ENCODE measurements around the gene PRM1.

GRCh38 chr16:11234884-11235702, 46.0 kb downstream of the PRM1 start:
- TF ChIP-seq CTCF (IDR thresholded peaks at IDR 0.05; ENCODE audit: poor library complexity), result no peak
- TF ChIP-seq EZH2 (IDR thresholded peaks at IDR 0.05; ENCODE audit: borderline replicate concordance), result no peak

All from hepatocyte (in vitro differentiated cells).